CD8-positive, alpha-beta memory T cell (primary cell): ENCODE data around the gene RPH3AL. TPM values are rescaled to one million over a fixed set of nuclear protein-coding genes. Genes with fewer than 3 reads are reported as not detected.

ENCODE experiments used
- CTCF ChIA-PET: fragments of 350-600 bp; sonication (Branson Sonifier 250); formaldehyde crosslinking; loops from one replicate; lab custom pipeline; 2021; ENCODE audit warnings: antibody characterized with exemption; lab: Charles Lee
- POLR2A ChIA-PET: fragments of 350-600 bp; sonication (Branson Sonifier 250); formaldehyde crosslinking; loops from one replicate; lab custom pipeline; 2021; ENCODE audit warnings: antibody characterized with exemption; lab: Charles Lee
- DNase-seq, 5 donors: peaks; one replicate each; pipeline versions ENCODE4 v3.0.0 to v3.0.0-alpha.2; 2020 to 2022; ENCODE audit warnings: mixed read lengths in 1 of 5
- H3K27ac ChIP-seq: one replicate; pipeline ENCODE4 v1.7.0; 2013; ENCODE audit warnings: low read depth, mild to moderate bottlenecking, low read length, moderate library complexity
- H3K27me3 ChIP-seq: 2 replicates; pipeline ENCODE4 v1.7.0; 2013; ENCODE audit warnings: low read length, mild to moderate bottlenecking; ENCODE audit not compliant: insufficient read depth, poor library complexity, severe bottlenecking
- H3K36me3 ChIP-seq: 2 replicates; pipeline ENCODE4 v1.7.0; 2013; ENCODE audit warnings: mild to moderate bottlenecking, low read length, moderate library complexity; ENCODE audit not compliant: insufficient read depth
- H3K4me1 ChIP-seq: 2 replicates; pipeline ENCODE4 v1.7.0; 2013; ENCODE audit warnings: mild to moderate bottlenecking, low read length, moderate library complexity; ENCODE audit not compliant: insufficient read depth
- H3K4me3 ChIP-seq: 2 replicates; pipeline ENCODE4 v1.7.0; 2013; ENCODE audit warnings: mild to moderate bottlenecking, low read length
- H3K9me3 ChIP-seq: 2 replicates; pipeline ENCODE4 v1.7.0; 2013; ENCODE audit warnings: mild to moderate bottlenecking, low read length
- H3K27ac Mint-ChIP-seq, 8 donors: one replicate each; pipeline ENCODE4 v1.8.0; 2020 to 2021; ENCODE audit warnings: mixed read lengths in 8 of 8, mild to moderate bottlenecking in 6 of 8, inconsistent platforms in 3 of 8, moderate library complexity in 3 of 8
- H3K27me3 Mint-ChIP-seq, 2 donors: one replicate each; pipeline ENCODE4 v1.8.0; 2020 to 2021; ENCODE audit warnings: mixed read lengths in 2 of 2, mild to moderate bottlenecking in 1 of 2, moderate library complexity in 1 of 2
- H3K36me3 Mint-ChIP-seq, 3 donors: one replicate each; pipeline ENCODE4 v1.8.0; 2020 to 2021; ENCODE audit warnings: mixed read lengths in 3 of 3, inconsistent platforms in 1 of 3, mild to moderate bottlenecking in 1 of 3
- H3K4me1 Mint-ChIP-seq, 3 donors: one replicate each; pipeline ENCODE4 v1.8.0; 2020 to 2021; ENCODE audit warnings: mixed read lengths in 3 of 3, inconsistent platforms in 1 of 3, mild to moderate bottlenecking in 1 of 3
- H3K4me3 Mint-ChIP-seq, 7 donors: one replicate each; pipeline ENCODE4 v1.8.0; 2020 to 2021; ENCODE audit warnings: mixed read lengths in 7 of 7, mild to moderate bottlenecking in 6 of 7, moderate library complexity in 4 of 7, inconsistent platforms in 2 of 7
- H3K9me3 Mint-ChIP-seq, 5 donors: one replicate each; pipeline ENCODE4 v1.8.0; 2020 to 2022; ENCODE audit warnings: mixed read lengths in 5 of 5, mild to moderate bottlenecking in 3 of 5, moderate library complexity in 2 of 5, inconsistent platforms in 1 of 5
- polyA plus RNA-seq: library from polyadenylated mRNA; unstranded; fragments of 300-500 nt; fragmentation: Illumina TruSeq; gene quantifications from one replicate; pipeline ENCODE4 v1.2.3, GENCODE V29; 2021
- total RNA-seq, 2 experiments: library from RNA; stranded (reverse); gene quantifications; one replicate each; pipeline ENCODE4 v1.2.3, GENCODE V29; 2021

RPH3AL gene
- total and polyA plus RNA-seq, 3 experiments from 2014 or later: 0.91 to 3.7 (median 2.0) TPM

DNA sequence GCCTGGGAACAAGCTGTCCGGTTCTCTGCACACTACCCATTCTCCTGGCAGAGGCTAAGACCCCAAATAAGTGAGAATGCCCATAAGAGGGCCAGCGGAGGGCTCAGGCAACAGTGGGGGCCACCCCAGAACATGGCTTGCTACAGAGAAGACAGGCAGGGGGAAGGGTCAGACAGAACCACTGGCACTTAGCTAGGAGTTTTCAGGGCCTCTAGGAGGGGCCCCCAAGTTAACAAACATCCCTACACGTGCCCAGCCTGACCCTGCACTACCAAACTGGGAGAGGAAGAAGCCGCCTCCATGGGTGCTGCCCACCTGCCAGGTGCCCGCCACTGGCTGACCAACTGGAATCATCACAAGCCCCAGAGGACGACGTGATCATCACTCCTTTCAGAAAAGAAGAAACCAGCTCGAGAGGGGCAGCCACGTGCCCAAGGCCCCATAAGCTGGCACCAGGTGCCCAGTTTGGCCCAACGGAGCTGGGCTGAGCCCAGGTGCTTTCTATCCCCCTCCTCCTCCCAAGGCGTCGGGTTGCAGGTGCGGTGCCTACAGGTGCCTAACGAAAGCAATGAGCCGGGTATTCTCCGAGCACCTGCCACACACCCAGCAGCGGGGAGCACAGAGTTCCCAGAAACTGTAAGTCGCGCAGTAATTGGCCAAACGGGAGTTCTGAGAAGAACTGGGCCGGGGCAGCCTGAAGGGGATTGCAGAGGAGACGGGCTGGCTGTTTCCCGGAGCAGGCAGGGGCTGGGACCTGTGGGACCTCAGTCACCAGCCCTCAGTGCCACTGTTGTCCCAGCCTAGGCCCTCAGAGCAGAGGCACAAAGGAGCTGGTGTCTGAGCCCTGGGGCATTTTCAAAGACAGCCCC is 13.2 kb downstream of the RPH3AL start:
- Histone ChIP-seq H3K27ac (no peak overlapping the region), H3K4me1 (peaks cover 11% of the 10 kb centered on the region), H3K4me3 (no peak overlapping the region), H3K27me3 (no peaks in the 10 kb centered on the region), H3K36me3 (no peaks in the 10 kb centered on the region), H3K9me3 (no peaks in the 10 kb centered on the region)
- Mint-ChIP-seq H3K27ac (peak overlapping the region in 1 of 8 donors; percentile 61), H3K36me3 (peaks cover 0 to under 1% (median 0%) of the 10 kb centered on the region in 3 donors), H3K9me3 (peaks cover 0 to 1% (median 0%) of the 10 kb centered on the region in 5 donors), H3K27me3 (peaks cover 8 to 30% of the 10 kb centered on the region in 2 donors), H3K4me1 (peaks cover 0 to 22% (median 8%) of the 10 kb centered on the region in 3 donors), H3K4me3 (no peak overlapping the region)
- no peak for DNase-seq
- ChIA-PET POLR2A (interaction anchor here (0.5 kb wide), 1 partner anchor 320 kb away, joined by 6 read pairs; no protein-coding TSS in a partner anchor), CTCF (no interaction called here)

DNA sequence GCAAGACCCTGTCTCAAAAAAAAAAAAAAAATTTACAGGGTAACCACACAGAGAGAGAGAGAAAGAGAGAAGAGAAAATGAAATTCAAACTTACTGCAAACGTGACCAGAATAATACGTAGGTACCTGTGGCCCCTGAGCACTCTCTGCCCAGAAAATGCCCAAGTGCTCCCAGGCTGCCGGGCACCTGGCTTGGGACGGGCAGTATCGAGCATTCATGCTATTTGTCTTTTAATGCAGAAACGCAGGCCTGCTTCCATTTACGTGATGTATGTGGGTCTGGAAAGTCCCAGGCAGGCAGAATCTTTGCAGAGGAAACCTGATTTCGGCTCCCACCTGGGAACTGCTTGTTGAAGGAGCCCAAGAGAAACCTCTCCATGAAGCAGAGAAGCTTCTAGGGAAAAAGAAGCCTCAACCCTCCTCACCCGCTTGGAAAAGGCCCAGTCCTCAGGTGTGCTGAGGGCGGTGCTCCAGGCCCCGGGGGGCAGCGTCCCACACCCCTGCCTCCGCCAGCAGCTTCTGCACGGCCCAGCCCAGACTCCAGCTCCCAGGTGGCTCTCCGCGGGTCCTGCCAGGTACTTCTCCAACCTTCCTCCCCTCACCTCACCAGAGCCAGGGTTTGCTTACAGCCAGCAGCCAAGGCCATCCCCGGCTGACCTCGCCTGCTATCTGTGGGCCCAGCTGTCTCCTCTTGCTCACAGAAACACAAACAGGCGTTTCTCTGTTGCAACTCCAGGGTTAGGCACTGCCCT is 14.0 kb downstream of the RPH3AL start:
- Mint-ChIP-seq H3K27ac (peak overlapping the region in 2 of 8 donors; percentile 60 to 81), H3K36me3 (no peaks in the 10 kb centered on the region), H3K4me3 (no peak overlapping the region), H3K9me3 (no peaks in the 10 kb centered on the region), H3K27me3 (peaks cover 8 to 31% of the 10 kb centered on the region in 2 donors), H3K4me1 (peaks cover 0 to 27% (median 12%) of the 10 kb centered on the region in 3 donors)
- no peaks in the 10 kb centered on the region for H3K9me3 ChIP-seq
- no peak overlapping the region for H3K27ac ChIP-seq
- DNase-seq: no peak
- H3K4me3 ChIP-seq: no peak overlapping the region
- POLR2A ChIA-PET: interaction anchor here (0.5 kb wide), 1 partner anchor 320 kb away, joined by 6 read pairs; no protein-coding TSS in a partner anchor
- H3K4me1 ChIP-seq: peaks cover 11% of the 10 kb centered on the region
- no peaks in the 10 kb centered on the region for H3K36me3 ChIP-seq
- CTCF ChIA-PET: no interaction called here
- no peaks in the 10 kb centered on the region for H3K27me3 ChIP-seq

DNA sequence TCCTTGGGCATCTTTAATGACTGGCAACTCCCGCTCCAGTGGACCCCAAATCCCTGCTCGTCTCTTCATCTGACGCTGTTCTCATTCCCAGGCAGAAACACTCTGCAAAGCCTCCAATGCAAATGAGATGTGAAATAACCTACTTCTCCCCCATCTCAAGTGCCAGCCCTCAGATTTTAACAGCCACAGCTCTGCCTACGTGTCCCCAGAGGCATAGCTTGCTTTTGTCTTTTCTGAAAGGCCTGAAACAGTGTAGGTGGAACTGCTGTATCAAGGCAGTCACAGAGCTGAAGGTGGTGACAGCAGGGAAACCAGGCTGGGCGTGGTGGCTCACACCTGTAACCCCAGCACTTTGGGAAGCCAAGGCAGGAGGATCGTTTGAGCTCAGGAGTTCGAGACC is 14.7 kb downstream of the RPH3AL start:
- ChIA-PET POLR2A (no interaction called here), CTCF (no interaction called here)
- H3K27ac ChIP-seq: no peak overlapping the region
- peaks cover 11% of the 10 kb centered on the region for H3K4me1 ChIP-seq
- peaks cover 0 to 27% (median 12%) of the 10 kb centered on the region in 3 donors for H3K4me1 Mint-ChIP-seq
- H3K4me3 ChIP-seq: no peak overlapping the region
- H3K27me3 Mint-ChIP-seq: peaks cover 8 to 33% of the 10 kb centered on the region in 2 donors
- H3K27me3 ChIP-seq: no peaks in the 10 kb centered on the region
- no peaks in the 10 kb centered on the region for H3K36me3 ChIP-seq
- H3K27ac Mint-ChIP-seq: peak overlapping the region in 1 of 8 donors; percentile 87
- no peaks in the 10 kb centered on the region for H3K36me3 Mint-ChIP-seq
- H3K4me3 Mint-ChIP-seq: no peak overlapping the region
- DNase-seq: no peak
- H3K9me3 Mint-ChIP-seq: no peaks in the 10 kb centered on the region
- no peaks in the 10 kb centered on the region for H3K9me3 ChIP-seq

DNA sequence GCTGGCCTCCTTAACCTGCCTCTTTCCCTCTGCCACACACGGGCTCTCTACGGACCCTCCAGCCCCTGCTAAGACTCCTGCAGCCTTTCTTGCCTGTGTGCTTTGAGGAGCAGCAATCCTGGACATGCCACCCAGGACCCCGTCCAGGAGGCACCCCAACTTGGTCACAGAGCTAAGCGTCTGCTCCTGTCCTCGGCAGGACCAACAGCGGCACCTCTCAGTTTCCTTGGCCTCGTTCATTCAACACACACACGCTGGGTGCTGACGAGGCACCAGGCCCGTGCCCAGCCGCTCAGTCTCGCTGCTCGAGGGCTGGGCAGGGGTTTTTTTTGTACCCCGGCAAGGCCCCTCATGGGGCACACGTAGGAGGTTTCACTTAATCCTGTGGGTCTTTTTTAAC is 15.2 kb downstream of the RPH3AL start:
- Histone ChIP-seq H3K4me3 (no peak overlapping the region), H3K36me3 (no peaks in the 10 kb centered on the region), H3K4me1 (peaks cover 11% of the 10 kb centered on the region), H3K27ac (no peak overlapping the region), H3K27me3 (no peaks in the 10 kb centered on the region), H3K9me3 (no peaks in the 10 kb centered on the region)
- Mint-ChIP-seq H3K36me3 (no peaks in the 10 kb centered on the region), H3K27me3 (peaks cover 8 to 33% of the 10 kb centered on the region in 2 donors), H3K4me1 (peaks cover 0 to 27% (median 12%) of the 10 kb centered on the region in 3 donors), H3K4me3 (no peak overlapping the region), H3K27ac (no peak overlapping the region), H3K9me3 (no peaks in the 10 kb centered on the region)
- ChIA-PET CTCF (no interaction called here), POLR2A (no interaction called here)
- DNase-seq: no peak

DNA sequence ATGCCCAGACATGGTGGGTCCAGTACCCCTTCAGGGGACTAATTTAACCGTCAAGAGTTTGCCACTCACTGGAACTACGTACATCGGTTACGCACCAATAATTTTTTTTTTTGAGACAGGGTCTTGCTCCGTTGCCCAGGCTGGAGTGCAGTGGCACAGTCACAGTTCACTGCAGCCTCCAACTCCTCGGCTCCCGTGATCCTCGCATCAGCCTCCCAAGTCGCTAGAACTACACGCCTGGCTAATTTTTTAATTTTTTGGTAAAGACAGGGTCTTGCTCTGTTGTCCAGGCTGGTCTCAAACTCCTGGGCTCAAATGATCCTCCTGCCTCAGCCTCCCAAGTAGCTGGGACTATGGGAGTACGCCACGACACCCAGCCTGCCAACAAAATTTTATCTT is 15.6 kb downstream of the RPH3AL start:
- peaks cover 0 to 31% (median 13%) of the 10 kb centered on the region in 3 donors for H3K4me1 Mint-ChIP-seq
- no peak overlapping the region for H3K4me3 ChIP-seq
- no peak overlapping the region for H3K4me3 Mint-ChIP-seq
- H3K27me3 ChIP-seq: no peaks in the 10 kb centered on the region
- no peak for DNase-seq
- peak overlapping the region in 1 of 8 donors; percentile 90 for H3K27ac Mint-ChIP-seq
- no peaks in the 10 kb centered on the region for H3K36me3 ChIP-seq
- no peaks in the 10 kb centered on the region for H3K9me3 Mint-ChIP-seq
- H3K27me3 Mint-ChIP-seq: peaks cover 8 to 33% of the 10 kb centered on the region in 2 donors
- no peaks in the 10 kb centered on the region for H3K36me3 Mint-ChIP-seq
- CTCF ChIA-PET: no interaction called here
- no peaks in the 10 kb centered on the region for H3K9me3 ChIP-seq
- POLR2A ChIA-PET: no interaction called here
- H3K4me1 ChIP-seq: peaks cover 11% of the 10 kb centered on the region
- H3K27ac ChIP-seq: no peak overlapping the region

DNA sequence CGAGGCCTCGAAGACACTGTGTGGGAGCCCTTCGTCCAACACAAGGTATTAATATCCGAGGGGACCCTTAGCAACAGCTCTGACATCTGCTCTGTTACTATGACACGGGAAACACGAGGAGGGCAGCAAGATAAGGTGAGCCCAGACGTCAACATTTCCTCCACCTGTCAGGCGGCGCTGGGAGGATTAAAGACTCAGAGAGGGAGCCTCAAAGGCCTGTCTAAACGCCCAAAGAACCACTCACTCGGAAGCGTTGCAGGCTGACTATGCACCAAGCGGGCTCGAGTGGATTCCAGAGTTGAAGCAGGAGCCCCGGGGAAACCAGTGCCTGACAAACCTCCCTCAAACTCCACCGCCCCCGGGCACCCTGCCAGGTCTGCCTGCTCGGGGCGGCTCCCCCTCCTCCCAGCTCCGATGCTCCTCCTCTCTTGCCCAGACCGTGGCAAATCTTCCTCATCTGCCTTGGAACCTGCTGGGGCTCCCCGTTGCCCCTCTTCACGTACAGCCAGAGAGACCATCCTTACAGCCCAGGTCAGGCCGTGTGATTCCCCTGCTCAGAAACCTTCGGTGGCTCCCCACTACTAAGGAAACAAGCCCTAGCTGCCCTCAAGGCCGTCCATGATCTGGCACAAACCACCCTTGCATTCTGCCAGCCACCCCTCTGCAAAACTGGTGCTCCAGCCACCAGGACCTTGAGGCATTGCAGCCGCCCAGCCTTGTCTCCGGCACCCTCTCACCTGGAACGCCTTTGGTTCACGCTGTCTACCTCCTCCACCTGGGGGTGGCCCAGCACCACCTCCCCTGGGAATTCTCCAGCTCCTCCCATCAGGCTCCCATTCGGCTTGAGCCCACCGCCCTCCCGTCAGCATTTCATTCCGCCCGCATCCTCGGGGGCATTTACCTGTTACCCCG is 16.2 kb downstream of the RPH3AL start:
- peak overlapping the region in 2 of 7 donors; percentile 34 to 52 for H3K4me3 Mint-ChIP-seq
- peak overlapping the region in 2 of 8 donors; percentile 17 to 90 for H3K27ac Mint-ChIP-seq
- peak in 2 of 5 donors; percentile 5 to 76 for DNase-seq
- Histone ChIP-seq H3K27me3 (no peaks in the 10 kb centered on the region), H3K36me3 (no peaks in the 10 kb centered on the region), H3K4me1 (peaks cover 14% of the 10 kb centered on the region), H3K27ac (no peak overlapping the region), H3K4me3 (no peak overlapping the region), H3K9me3 (no peaks in the 10 kb centered on the region)
- peaks cover 0 to 38% (median 18%) of the 10 kb centered on the region in 3 donors for H3K4me1 Mint-ChIP-seq
- CTCF ChIA-PET: no interaction called here
- peaks cover 0 to 4% (median 0%) of the 10 kb centered on the region in 3 donors for H3K36me3 Mint-ChIP-seq
- peaks cover 8 to 37% of the 10 kb centered on the region in 2 donors for H3K27me3 Mint-ChIP-seq
- no peaks in the 10 kb centered on the region for H3K9me3 Mint-ChIP-seq
- POLR2A ChIA-PET: no interaction called here

DNA sequence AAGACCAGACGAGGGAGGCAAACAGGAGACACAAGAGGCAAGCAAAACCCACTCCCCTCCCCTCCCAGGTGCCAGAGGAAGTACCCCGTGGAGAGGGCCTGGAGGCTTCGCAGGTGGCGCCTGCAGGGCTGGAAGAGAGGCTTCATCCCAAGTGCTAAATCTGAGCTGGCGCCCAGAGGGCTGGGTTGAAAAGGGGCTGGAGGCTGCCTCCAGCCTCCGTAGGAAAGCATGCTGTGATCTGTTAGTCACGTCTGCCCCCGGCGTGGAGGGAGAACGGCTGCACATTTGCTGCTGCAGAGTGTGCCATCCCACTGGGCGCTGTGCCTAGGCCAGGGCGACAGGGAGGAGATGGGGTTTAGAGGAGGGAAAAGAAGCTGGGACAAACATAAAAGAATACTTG is 16.9 kb downstream of the RPH3AL start:
- H3K36me3 Mint-ChIP-seq: peaks cover 0 to 4% (median 0%) of the 10 kb centered on the region in 3 donors
- ChIA-PET CTCF (no interaction called here), POLR2A (no interaction called here)
- H3K4me3 Mint-ChIP-seq: peak overlapping the region in 1 of 7 donors; percentile 20
- no peaks in the 10 kb centered on the region for H3K27me3 ChIP-seq
- H3K36me3 ChIP-seq: no peaks in the 10 kb centered on the region
- peaks cover 6 to 44% (median 23%) of the 10 kb centered on the region in 3 donors for H3K4me1 Mint-ChIP-seq
- no peaks in the 10 kb centered on the region for H3K9me3 ChIP-seq
- H3K9me3 Mint-ChIP-seq: no peaks in the 10 kb centered on the region
- no peak overlapping the region for H3K27ac ChIP-seq
- no peak overlapping the region for H3K4me3 ChIP-seq
- peaks cover 6 to 37% of the 10 kb centered on the region in 2 donors for H3K27me3 Mint-ChIP-seq
- H3K4me1 ChIP-seq: peaks cover 20% of the 10 kb centered on the region
- DNase-seq: no peak
- H3K27ac Mint-ChIP-seq: no peak overlapping the region
